Fibroblast of lung (primary cell): Measurements from ENCODE around the gene CRTC1.

ENCODE experiments used
- EZH2 ChIP-seq: IDR thresholded peaks from 2 replicates; pipeline ENCODE4 v1.5.1; 2012; ENCODE audit warnings: low read length, control low read depth, mild to moderate bottlenecking; ENCODE audit errors: missing control alignments
- TF ChIP-seq, protein P1 (sequence below), 2 donors: IDR thresholded peaks in 1 of 2; conservative IDR thresholded peaks in 1 of 2; 1 replicate in 1 of 2; 2 replicates in 1 of 2; pipeline ENCODE4 v1.5.1; 2011 to 2012; ENCODE audit warnings: low read length in 2 of 2, control low read depth in 1 of 2, inconsistent platforms in 1 of 2, low read depth in 1 of 2, mild to moderate bottlenecking in 1 of 2

DNA sequence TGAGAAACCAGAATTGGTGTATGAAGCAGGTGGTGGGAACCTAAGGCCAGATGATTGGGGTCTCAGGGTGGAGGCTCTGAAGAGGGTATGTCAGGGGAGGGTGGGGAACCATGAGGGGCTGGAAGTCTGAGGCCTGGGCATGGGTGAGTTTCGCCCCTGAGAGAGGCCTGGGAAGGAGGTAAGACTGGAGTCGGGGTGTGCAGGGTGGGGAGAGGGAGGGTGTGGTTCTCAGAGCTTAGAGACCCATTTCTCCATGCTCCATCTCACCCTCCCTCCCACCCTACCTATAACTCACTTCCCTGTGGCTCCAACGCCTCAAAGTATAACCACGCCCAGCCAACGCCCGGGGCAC is 47.7 kb upstream of the CRTC1 start:
- TF ChIP-seq, protein P1, sequence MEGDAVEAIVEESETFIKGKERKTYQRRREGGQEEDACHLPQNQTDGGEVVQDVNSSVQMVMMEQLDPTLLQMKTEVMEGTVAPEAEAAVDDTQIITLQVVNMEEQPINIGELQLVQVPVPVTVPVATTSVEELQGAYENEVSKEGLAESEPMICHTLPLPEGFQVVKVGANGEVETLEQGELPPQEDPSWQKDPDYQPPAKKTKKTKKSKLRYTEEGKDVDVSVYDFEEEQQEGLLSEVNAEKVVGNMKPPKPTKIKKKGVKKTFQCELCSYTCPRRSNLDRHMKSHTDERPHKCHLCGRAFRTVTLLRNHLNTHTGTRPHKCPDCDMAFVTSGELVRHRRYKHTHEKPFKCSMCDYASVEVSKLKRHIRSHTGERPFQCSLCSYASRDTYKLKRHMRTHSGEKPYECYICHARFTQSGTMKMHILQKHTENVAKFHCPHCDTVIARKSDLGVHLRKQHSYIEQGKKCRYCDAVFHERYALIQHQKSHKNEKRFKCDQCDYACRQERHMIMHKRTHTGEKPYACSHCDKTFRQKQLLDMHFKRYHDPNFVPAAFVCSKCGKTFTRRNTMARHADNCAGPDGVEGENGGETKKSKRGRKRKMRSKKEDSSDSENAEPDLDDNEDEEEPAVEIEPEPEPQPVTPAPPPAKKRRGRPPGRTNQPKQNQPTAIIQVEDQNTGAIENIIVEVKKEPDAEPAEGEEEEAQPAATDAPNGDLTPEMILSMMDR (conservative IDR thresholded peaks at IDR 0.05 in 1 of 2, IDR thresholded peaks at IDR 0.05 in 1 of 2; ENCODE audit: low read depth in 1 of 2, low read length in 2 of 2) = no peak
- TF ChIP-seq EZH2 = no peak
